GM13976 (cell line): ENCODE measurements around the gene METTL24.

Experiments used
- DNase-seq: peaks from one replicate; pipeline ENCODE4 v3.0.0; 2012; ENCODE audit warnings: low spot score
- in situ Hi-C: fragments of 300-500 bp; cut with MboI; formaldehyde crosslinking; loops from one replicate; pipeline ENCODE4 v1.12.0; 2022; ENCODE audit warnings: low sequenced_read_pairs, mixed read lengths, inconsistent platforms; ENCODE audit not compliant: unreplicated experiment
- TF ChIP-seq, protein P1 (sequence below): IDR thresholded peaks from 2 replicates; pipeline ENCODE4 v1.5.1; 2012; ENCODE audit warnings: borderline replicate concordance, mild to moderate bottlenecking; ENCODE audit not compliant: insufficient read depth; ENCODE audit errors: extremely low read depth, missing control alignments, control extremely low read depth

The METTL24 gene

DNA sequence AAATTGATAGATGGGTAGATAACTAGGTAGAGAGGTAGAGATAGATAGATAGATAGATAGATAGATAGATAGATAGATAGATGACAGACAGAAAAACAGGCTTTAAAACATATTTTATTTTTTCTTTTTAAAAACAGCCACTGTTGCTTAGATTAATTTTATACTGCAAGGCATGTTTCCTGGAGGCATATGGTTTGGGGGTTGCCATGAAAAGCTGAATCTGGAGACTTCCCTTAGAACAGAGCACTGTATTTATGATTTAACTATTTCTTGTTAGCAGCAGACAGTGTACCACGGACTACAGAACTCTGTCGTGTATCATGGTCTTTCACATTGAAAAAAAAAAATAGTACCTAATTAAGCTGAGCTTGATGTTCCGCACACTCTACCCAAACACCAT is 38.8 kb downstream of the METTL24 start:
- TF ChIP-seq, protein P1, sequence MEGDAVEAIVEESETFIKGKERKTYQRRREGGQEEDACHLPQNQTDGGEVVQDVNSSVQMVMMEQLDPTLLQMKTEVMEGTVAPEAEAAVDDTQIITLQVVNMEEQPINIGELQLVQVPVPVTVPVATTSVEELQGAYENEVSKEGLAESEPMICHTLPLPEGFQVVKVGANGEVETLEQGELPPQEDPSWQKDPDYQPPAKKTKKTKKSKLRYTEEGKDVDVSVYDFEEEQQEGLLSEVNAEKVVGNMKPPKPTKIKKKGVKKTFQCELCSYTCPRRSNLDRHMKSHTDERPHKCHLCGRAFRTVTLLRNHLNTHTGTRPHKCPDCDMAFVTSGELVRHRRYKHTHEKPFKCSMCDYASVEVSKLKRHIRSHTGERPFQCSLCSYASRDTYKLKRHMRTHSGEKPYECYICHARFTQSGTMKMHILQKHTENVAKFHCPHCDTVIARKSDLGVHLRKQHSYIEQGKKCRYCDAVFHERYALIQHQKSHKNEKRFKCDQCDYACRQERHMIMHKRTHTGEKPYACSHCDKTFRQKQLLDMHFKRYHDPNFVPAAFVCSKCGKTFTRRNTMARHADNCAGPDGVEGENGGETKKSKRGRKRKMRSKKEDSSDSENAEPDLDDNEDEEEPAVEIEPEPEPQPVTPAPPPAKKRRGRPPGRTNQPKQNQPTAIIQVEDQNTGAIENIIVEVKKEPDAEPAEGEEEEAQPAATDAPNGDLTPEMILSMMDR: no peak
- in situ Hi-C loops: no loop called here
- DNase-seq: no peak

DNA sequence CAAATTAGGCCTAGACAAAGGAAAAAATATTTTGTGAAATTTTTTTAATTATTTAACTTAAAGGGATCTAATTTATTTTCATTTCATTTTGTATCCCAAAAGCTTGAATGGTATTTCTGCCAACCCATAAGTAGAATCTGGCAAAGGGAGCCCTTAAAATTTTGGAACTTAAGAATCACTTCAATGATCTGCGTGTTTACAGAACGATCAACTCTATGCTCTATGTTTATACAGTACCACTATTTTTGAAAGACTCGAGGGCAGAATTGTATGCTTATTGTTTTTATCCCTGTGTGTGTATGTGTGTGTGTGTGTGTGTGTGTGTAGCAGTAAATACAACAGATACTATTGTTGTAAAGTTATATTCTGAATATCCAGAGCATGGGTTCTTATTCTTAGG is 39.2 kb downstream of the METTL24 start:
- in situ Hi-C loops: no loop called here
- TF ChIP-seq, protein P1: no peak
- DNase-seq: no peak

DNA sequence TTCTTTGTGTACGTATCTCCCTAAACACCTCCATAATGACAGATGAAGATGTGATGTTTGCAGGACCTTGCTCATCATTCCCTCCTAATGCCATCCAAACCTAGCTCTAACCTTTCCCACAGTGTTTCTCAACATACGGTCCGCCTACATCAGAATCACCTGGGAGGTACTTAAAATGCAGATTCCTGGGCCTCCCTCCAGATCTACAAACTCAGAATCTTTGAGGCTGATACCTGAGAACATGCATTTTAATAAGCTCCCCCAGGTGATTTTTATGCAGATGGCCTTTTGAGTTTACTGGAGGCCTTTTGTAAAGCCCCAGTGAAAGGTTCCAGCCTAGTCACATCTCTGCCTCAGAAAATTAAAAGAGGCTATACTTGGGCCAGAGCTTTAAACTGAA is 40.5 kb downstream of the METTL24 start:
- in situ Hi-C loops: no loop called here
- DNase-seq: no peak
- TF ChIP-seq, protein P1: no peak

DNA sequence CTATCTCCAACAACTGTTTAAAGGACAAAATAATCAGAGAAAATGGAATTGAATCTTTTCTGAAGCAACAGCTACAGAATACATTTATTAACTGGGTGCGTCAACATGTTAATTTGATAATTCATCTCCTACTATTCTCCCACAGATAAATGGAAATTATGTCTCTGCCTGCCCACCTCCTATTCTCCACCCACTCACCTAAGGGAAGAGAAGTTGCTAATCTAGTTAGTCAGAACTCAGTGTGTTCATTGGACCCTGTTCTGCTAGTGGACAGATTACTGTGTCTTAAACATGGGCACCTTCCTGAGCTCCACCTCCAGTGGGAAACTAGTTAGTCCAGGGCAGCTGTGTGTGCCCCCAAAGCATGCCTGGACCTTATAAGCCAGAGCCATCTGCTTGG is 41.0 kb downstream of the METTL24 start:
- in situ Hi-C loops: no loop called here
- TF ChIP-seq, protein P1: no peak

DNA sequence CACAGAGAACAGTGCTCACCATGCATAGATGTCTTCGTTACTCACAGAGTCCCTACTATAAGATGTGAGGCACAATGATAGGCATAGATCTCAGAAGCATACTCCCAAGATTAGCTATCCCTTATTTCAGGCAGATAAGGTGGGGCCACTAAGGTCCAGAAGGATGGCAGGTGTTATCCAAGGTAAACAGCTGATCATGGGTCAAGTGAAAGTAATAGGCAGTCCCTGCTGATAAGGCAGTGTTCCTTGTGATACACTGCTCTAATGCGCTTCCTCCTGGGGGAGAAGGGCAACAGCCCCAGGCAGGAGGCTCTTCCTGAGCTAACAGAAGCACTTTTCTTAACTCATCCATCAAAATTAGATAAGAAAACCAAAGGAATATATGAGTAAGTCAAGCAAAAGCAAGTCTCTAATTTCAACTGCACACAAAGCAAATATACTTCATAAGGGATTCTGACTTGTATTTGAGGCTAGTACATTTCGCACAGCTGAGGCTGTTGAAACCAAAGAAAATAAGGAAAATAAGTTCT is 42.2 kb downstream of the METTL24 start:
- TF ChIP-seq, protein P1: no peak
- DNase-seq: no peak
- in situ Hi-C loops: no loop called here

More for the DNA sequence above, 41.0 kb downstream of the METTL24 start:
- DNase-seq: no peak

DNA sequence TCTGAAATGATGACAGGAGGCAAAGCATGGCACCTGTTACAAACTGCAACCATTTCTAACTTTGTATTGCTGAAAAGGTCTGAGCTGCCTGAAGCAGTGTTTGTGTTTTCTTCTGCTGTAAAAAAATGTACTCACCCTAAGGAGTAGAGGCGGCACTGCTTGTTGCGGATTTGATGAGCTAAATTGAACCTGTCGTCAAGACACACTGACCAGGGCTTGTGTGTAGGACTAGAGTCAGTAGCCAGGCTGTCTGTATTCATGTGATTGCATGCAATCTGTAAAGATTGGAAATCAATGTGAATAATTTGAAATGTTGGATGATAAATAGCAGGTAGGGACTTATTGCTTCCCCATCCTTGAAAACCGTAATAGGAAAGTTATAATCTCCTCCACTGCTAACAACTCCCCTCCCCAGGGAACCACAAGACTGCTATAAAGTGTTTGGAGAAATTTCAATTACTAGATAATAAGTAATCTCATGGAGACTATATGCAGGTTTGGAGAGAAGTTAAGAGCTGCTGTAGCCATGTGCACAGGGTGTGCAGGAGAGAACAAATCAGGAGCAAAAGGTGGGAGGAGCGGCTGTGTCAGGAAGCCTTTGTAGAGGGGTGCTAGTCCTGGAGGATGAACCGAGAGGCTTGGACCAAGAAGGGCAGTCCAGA is 42.8 kb downstream of the METTL24 start:
- TF ChIP-seq, protein P1: no peak
- no peak for DNase-seq
- in situ Hi-C loops: no loop called here
